HT1080 (cell line): ENCODE results near the gene VAT1L. TPM values are rescaled to one million over a fixed set of nuclear protein-coding genes. Genes with fewer than 3 reads are reported as not detected.

Source experiments
- DNase-seq: peaks from one replicate; pipeline ENCODE4 v3.0.0-alpha.2; 2015; ENCODE audit warnings: low read depth
- total RNA-seq: library from RNA; depleted of rRNA; stranded (reverse); fragments of >200 nt; shearing (Covaris generic); gene quantifications from 2 replicates; pipeline ENCODE4 v1.2.3, GENCODE V29; 2014

The VAT1L gene
- total RNA-seq, 1 experiment from 2014 or later = 2.0 TPM

DNA sequence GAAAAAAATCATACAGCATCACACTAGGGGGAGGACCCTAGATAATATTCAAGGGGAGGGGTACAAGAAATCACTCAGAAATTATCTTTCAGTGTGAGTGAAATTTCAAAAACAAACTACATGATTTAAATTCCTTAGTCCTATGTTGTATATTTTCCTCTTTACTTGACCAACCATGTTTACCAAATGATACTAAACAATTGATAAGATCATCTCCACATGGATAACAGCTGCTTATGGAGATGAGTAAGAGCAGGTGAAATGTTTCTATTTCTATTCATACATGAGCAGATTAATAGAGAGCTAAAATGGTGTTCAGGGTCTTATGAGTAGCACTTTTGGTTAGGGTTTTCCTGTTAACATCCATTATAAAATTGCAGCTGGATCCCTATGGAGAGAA is 7.3 kb upstream of the VAT1L start:
- DNase-seq = no peak

DNA sequence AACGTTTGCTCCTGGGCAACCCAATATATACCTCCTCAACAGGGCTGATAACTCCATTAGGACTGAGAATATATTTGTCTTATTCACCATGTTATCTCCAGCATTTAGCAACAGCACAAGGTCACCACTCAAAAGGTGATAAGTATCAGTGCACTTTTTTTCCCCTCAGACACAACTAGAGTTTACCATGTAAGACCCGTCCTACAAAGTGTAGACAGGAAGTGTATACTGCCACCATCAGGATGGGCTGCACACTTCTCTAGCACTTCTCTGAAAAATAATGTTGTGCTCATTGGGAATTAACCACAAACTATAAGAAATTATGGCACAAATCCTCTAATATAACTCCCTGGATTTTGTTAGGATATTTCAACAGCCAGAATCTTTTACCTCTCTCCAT is 5.7 kb upstream of the VAT1L start:
- no peak for DNase-seq

DNA sequence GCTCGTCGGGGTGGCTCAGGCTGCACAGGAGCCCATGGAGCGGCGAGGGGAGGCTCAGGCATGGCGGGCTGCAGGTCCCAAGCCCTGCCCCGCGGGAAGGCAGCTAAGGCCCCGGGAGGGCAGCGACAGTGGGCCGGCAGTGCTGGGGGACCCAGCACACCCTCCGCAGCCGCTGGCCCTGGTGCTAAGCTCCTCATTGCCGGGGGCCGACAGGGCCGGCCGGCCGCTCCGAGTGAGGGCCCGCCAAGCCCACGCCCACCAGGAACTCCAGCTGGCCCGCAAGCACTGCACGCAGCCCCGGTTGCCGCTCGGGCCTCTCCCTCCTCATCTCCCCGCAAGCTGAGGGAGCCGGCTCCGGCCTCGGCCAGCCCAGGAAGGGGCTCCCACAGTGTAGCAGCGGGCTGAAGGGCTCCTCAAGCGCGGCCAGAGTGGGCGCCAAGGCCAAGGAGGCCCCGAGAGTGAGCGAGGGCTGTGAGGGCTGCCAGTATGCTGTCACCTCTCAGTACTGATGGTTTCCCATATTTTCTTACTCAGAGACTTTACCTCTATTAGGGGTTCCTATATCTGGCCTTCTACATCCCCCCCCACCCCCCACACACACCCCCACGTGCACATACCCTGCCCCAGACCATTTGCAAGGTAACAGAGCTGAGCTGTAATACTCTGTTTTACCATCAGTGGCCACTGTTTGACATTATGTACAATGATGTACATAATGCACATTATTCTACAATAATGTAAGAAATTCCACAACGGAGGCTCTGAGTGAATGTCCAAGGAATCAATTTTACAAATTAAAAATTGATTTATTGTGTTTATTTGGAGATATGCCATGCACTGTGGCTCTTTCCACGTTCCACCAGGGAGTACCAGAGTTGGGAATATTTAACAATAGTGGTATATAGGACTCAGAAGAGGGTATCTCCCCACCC is 3.7 kb upstream of the VAT1L start:
- no peak for DNase-seq

DNA sequence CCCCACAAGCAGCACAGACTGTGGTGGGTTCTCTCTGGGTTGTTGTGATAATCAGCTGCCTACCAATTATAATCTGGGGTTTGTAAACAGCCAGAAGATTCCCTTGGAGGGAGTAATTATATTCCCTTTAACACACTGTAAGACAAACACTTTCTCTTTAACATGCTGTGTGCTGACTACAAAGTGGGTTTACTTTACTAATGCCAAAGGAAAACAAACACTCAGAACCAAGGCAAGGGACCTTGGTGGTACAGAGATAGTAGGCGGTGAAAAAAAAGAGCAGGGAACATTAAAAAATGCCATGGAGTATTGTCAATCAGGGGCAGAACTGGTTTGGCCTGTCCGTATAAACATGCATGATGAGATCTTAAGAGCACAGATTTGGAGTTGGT is 3.0 kb upstream of the VAT1L start:
- no peak for DNase-seq

DNA sequence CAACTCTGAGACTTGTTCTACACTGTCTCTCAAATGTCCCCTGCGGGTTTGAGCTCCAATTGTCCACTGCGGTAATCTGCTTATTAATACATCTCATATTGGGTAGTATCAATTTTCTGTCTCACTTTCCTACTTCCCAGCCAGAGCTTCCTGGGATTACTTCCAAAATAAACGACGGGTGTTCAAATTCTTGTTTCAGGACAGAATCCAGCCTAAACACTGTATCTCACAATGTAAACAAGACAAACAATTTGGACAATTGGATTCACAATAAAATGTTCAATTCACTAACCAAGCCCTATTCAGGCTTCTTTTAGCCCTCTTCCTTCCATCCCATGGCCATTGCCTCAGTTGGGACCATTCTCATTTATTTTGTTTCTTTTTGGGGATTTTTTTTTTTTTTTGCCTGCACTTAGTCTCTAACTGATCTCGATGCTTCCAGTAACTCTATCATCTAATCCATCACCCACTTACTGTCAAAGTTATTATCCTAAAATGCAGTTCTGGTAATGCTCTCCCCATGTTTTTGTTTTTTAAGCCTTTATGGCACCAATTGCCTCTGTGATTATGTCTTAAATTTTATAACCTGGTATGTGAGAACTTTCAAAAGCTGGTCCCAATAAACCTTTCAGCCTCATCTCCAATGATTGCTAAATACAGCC is 2.0 kb upstream of the VAT1L start:
- DNase-seq = no peak

DNA sequence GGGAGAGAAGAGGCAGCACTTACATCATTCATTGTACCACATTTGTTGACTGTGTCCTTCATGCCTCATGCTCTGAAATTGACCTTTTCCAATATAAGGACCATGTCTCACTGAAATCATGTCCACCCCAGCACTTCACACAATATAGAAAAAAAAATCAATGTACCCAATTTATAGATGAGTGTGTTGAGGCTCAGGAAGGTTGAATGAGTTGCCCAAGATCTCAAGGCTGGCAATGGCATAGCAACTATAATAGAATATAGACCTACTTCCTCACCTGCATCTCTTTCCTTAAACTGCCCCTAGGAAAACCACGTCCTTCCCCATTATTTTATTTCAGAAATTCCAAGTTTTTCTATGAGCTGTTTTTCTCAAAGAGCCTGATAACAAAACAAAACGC is 912 bp upstream of the VAT1L start:
- no peak for DNase-seq

DNA sequence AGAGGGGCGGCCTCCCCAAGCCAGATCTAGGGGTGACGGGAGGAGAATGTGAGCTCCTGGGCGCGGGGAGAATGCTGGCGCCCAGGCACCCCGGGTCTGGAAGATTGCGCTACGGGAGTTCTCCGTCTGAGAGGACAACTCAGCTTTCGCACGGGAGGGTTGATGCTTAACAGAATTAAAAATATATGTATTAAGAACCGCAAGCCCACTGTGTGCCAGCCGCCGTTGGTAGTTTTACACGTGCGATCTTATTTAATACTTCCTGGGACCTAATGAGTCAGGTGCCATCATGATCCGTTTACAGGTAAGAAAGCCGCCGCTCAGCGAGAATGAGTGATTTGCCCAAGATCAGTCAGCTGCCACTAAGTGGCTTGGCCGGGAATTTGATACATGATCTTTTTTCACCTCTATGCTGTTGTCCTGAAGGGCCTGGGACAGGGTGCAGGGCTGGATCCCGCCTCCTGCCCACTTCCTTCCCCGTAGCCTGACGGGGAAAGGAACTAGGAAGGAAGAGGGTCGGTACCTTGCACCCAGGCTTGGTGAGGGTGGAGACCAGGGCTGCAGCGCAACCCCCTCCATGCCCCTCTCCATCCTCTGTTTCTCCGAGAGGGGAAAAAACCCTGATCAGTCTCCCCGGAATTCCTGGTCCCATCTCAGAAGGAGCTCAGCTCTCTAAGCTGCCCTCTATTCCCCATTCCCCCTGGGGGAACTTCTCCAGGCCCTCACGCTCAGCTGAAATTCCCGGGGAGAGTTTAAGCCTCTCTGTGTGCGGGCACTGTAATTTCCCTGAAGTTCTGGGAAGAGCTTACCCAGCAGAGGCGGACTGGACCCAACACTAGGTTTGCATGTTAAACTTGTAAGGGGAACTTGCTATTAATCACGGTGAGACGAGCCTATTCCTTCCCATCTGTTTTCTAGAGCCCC is 983 bp downstream of the VAT1L start:
- DNase-seq = no peak

DNA sequence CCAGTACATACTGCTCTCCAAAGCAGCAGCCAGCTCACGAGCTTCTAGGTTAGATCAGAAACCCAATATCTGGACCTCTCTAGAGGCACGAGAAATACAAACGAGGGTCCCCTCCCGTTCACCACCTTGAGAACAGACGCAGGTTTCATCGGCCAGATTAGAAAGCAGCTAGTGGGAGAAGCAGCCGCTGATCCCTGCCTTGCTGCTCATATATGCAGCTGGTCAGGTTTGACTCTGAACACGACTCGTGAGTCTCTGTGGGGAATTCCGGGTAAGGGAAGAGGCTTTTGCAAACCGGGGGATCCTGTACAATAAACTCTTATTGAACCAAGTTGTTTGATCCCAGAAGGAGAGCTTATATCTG is 1.6 kb downstream of the VAT1L start:
- no peak for DNase-seq

DNA sequence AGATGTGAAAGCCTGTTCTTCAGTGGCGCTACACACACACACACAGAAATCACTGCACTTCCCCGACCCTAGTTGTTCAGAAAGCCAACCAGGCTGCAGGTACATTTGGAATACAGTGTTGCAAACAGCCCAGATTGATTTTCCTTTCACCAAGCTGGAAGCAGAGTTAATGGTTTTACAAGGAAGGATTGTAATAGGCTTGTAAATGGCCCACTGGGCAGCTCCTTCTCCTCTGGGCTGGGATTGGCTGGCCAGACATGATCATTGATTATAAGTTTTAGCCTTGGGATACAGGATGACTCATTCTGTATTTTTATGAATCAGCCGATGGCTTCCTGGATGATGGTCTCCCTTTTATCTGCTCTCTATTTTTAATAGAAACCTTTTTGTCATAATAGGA is 2.5 kb downstream of the VAT1L start:
- no peak for DNase-seq

DNA sequence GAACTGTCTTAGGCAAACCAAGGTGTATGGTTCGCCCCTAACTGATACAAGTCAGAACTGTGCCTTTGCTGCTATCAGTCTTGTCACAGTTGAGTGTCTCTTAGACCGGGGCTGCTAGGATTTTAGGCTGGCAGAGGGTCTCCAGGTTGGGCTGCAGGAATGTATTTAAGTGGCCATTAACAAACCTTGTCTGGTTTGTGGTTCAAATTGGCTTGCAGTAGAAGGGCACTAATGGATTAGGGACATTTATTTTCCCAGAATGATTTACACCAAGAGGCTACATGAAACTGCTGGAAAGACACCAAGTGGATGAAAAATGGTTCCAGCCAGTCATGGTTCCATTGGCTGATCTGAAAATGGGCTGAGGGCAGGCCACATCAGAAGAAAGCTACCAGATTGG is 5.1 kb downstream of the VAT1L start:
- DNase-seq = no peak

DNA sequence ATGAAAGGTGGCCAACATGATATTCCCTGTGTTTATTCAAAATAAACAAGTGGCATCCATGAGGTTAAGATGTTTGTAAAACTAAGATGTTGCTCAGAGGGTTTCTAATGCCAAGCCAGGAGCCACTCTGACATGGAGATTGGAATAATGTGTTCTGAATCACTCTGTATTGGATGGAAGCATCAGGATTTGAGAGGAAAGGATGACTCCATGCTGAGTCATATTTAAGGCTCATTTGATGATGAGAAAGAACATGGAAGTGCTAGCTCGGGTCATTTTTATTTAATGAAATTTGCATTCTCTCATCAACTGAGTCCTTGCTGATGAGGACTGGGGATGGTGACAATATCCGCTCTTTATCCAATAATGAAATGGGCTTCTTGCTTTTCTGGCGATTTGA is 6.2 kb downstream of the VAT1L start:
- peak; percentile 74 for DNase-seq

DNA sequence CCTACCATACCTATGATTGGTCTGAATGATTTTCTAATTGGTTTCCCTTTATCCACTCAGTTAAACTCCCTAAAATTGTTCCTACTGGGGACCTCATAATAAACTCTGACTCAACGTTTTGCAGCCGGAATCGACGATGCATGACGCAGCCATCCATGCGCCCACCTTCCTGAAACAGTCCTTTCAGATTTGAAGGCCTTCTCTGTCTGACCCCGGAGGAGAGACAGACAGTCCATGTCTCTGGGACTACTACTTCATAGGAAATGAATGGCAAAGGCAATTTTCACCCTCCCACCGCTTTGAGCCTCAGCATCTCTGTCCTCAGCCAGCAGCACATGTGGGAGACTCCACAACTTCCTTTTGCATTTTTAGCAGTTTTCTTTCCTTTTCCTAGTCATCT is 13.5 kb downstream of the VAT1L start:
- DNase-seq = no peak

DNA sequence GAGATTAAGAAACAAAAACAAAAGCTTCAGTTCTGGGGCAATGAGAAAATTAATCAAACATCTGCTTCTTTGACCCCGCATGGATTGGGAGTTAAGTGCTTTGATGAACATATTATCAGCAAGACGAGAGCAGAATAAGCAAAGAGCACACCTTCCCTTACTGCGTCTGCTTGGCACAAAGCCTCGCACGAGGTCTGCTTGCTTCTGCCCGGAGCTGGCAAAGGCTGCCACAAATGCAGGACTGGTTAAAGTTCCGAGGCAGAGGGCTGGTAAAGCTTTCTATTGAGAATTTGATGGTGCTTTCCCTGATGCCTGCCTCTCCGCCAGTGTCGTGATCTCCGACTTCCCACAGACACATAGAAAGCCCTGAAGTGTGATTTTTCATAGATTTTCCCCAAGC is 17.0 kb downstream of the VAT1L start:
- no peak for DNase-seq

DNA sequence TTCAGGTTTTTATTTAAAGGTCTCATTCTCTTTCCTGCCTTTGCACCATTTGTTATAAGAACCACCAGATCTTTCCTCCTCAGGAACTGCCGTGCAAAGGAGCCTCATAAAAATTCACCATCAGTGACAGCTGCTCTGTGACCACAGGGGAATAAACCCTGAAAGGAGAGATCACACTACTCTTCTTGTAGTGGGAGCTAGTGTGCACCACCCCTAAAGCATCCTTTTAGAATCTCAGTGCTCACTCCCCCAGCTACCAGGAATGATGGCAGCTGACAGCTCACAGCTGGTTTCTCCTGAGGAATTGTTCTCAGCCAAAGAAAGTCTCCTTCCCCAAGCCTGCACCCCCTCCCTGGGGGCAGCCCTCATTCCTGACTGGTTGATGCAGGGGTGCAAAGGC is 18.7 kb downstream of the VAT1L start:
- DNase-seq = no peak

DNA sequence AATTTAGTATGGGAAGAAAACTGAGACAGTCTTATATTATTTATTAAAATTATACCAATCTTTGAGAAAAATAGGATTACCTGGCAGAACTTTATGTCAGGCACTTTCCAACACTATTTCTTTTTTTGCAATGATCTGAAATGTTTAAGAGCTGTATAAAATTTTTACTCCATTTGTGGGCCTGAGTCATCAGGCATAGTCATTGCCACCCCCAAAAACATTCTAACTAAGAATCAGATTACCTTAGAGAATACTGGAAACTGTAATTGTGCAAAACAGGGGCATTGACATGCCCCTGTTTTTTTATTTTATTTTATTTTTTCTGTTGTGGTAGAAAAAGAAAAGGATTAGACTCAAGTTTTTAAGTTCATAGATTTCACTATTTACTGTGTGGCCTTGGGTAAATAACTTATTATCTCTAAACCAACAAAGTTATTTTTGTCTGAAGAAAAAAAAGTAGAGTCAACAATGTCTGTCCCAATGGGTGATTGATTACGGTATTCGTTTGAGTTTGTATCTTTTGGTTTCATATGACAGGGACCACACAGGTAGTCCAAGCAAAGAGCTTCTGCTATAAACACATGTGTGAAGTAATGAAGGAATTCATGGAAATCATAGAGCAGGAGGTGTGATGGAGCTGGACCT is 24.6 kb downstream of the VAT1L start:
- DNase-seq = no peak

DNA sequence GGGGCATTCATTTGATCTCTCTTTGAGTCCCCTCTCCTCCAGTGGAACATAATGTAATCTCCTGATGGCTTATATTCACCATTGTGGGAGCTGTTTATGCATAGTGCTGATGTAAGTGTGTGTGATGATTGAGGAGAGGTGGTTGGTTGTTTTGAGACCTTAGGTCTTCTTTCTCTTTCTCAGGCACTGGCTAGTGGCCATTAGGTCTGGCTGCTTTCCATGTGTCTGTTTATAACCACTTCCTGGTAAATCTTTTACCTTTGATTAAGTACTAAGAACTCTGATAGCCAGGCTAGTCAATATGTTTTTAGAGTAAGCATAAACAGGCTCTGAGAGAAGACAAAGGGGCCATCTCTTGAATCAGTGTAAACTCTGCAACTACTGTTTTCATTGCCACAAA is 27.9 kb downstream of the VAT1L start:
- no peak for DNase-seq

DNA sequence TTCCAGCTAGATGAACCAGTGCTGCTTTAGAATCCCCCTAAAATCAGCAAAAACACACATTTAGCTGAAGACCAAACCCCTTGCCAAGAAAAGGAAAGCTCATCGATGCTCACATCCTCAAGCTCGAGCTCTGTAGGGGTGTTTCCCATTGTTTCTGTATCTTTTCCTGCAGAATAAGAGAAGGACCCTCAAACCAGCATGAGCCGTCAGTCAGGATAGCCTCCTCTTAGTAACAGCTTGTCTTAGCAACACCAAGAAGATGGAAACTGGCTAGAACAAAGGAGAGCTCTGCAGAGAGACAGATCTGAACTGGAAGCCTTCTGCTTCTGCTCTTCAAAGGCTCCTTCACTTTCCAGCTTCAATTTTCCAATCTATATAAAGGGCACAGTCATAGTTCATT is 32.0 kb downstream of the VAT1L start:
- DNase-seq = no peak

DNA sequence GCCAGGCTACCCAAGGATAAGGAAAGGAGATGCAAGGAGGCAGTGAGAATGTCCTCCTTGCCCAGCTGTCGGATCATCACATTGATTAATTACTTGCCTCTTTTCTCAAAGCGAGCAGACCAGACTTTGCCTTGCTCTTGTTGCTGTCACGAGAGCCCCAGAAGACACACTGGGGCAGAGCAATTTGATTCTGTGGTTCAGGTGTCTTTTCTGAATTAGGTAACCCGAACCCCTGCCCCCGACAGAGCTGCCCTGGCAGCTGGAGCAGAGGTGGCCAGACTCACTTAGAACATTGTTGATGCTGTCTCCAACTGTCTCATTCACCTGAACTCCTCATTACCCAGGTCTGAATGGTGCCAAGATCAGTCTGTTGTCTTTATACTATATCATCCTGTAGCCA is 34.3 kb downstream of the VAT1L start:
- DNase-seq = no peak

DNA sequence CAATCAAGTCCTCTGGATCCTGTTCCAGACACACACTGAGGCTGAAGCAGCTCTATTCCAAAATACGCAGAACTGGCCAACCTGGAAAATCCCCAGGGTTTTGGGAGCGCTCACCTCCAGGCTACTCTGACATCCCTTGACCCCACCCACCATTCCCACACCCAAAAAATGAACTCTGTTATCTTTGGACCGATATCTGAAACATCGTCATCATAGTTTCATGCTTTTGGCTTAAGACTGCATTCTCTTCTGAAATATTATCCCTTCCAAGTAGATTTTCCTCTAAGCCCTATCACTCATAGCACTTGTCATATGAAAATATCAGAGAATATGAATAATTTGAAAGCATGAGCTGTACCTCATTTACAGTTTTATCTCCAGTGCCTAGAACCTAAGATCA is 34.7 kb downstream of the VAT1L start:
- no peak for DNase-seq

DNA sequence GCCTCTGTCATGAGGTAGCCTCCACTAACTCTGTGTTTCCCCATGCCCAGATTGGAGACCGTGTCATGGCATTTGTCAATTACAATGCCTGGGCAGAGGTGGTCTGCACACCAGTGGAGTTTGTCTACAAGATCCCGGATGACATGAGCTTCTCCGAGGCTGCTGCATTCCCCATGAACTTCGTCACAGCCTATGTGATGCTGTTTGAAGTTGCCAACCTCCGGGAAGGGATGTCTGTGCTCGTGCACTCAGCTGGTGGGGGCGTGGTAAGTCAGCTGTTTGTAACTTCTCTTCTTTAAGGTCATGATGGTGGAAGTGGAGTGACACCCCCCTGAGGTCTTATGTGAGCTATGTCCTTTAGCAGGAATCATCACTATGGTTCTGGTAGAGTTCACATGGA is 36.8 kb downstream of the VAT1L start:
- DNase-seq = no peak

DNA sequence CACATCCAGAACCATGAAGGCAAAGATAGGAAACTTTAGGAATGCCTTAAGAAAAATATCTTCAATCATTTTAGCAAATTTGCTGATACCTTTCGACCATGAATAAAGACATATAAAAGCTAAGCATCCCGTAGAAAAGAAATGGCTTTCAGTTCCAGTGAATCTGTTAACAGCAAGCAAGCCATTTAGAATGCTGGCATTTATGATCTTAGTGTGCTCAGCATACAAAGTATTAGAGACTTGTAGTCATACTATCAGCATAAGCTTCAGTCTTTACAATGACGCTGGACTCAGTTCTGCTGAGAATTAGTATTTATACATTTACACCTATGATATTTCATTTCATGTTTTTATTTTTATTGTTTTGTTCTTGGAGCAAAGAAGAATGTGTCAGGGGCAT is 38.7 kb downstream of the VAT1L start:
- DNase-seq = no peak
